Measurements from ENCODE around the gene SPON1. TPM values are rescaled to one million over a fixed set of nuclear protein-coding genes. Genes with fewer than 3 reads are reported as not detected.

The SPON1 gene
- total RNA-seq, 1 experiment from 2014 or later, result 46.9 TPM

- no peaks in the 10 kb centered on the region for H3K4me1 Mint-ChIP-seq (ENCODE audit: low read depth, unreplicated experiment)
- Histone ChIP-seq H3K27me3 (replicated peaks; ENCODE audit: control insufficient read depth, insufficient read depth, low read length) (no peaks in the 10 kb centered on the region), H3K9me3 (peaks cover 6% of the 10 kb centered on the region; the same call in 1 of the 2 replicates), H3K4me3 (ENCODE audit: low read depth, low read length) (no peak overlapping the region), H3K4me1 (no peaks in the 10 kb centered on the region), H3K36me3 (ENCODE audit: control insufficient read depth, insufficient read depth, low read length) (no peaks in the 10 kb centered on the region)
- no peak overlapping the region for H3K4me3 Mint-ChIP-seq (ENCODE audit: unreplicated experiment)
- H3K27me3 Mint-ChIP-seq (ENCODE audit: insufficient read depth, unreplicated experiment), result no peaks in the 10 kb centered on the region
- DNase-seq, result no peak
- ChIA-PET POLR2A (no interaction called here), CTCF (no interaction called here)
- H3K36me3 Mint-ChIP-seq (ENCODE audit: insufficient read depth, unreplicated experiment), result no peaks in the 10 kb centered on the region
- H3K27ac Mint-ChIP-seq (ENCODE audit: unreplicated experiment), result no peak overlapping the region
- no peaks in the 10 kb centered on the region for H3K9me3 Mint-ChIP-seq (ENCODE audit: unreplicated experiment)
- intact Hi-C loops (cut with micrococcal nuclease; ENCODE audit: unreplicated experiment), result no loop called here
- no peak for TF ChIP-seq CTCF (IDR thresholded peaks at IDR 0.05; ENCODE audit: insufficient read depth in 1 of 2, low read depth in 1 of 2, low read length in 1 of 2, severe bottlenecking in 1 of 2, unreplicated experiment in 1 of 2)
- no TSS peak for BruUV-seq (replicated peaks)
Measured at GRCh38 chr11:14225666-14226065, 263.1 kb downstream of the SPON1 start.

DNA sequence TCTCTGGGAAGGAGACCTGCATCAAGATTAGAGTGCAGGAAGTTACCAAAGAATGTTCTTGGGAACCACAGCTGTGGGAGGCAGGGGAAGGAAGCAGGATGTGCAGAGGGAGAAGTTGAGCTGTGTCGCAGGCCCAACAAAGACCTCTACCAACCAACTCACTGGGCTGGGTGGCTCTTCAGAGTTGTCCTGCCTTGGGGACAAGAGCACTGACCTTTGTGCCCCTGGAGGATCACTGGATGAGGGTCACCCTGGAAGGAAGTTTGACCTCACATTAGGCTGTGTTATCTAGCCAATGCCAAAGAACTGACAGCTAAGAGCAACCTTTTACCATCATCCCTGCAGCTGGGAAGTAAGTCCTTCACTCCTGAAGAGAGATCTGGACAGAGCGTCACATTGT lies 265.8 kb downstream of the SPON1 start:
- H3K4me1 Mint-ChIP-seq (ENCODE audit: low read depth, unreplicated experiment), result no peaks in the 10 kb centered on the region
- no peaks in the 10 kb centered on the region for H3K36me3 Mint-ChIP-seq (ENCODE audit: insufficient read depth, unreplicated experiment)
- no peak overlapping the region for H3K27ac Mint-ChIP-seq (ENCODE audit: unreplicated experiment)
- Histone ChIP-seq H3K4me3 (ENCODE audit: low read depth, low read length) (no peak overlapping the region), H3K9me3 (peaks cover 6% of the 10 kb centered on the region; the same call in 1 of the 2 replicates), H3K4me1 (no peaks in the 10 kb centered on the region), H3K27me3 (replicated peaks; ENCODE audit: control insufficient read depth, insufficient read depth, low read length) (no peaks in the 10 kb centered on the region), H3K36me3 (ENCODE audit: control insufficient read depth, insufficient read depth, low read length) (no peaks in the 10 kb centered on the region)
- ChIA-PET CTCF (no interaction called here), POLR2A (no interaction called here)
- no peak overlapping the region for H3K4me3 Mint-ChIP-seq (ENCODE audit: unreplicated experiment)
- TF ChIP-seq CTCF (IDR thresholded peaks at IDR 0.05; ENCODE audit: insufficient read depth in 1 of 2, low read depth in 1 of 2, low read length in 1 of 2, severe bottlenecking in 1 of 2, unreplicated experiment in 1 of 2), result no peak
- H3K27me3 Mint-ChIP-seq (ENCODE audit: insufficient read depth, unreplicated experiment), result no peaks in the 10 kb centered on the region
- no peak for DNase-seq
- intact Hi-C loops (cut with micrococcal nuclease; ENCODE audit: unreplicated experiment), result no loop called here
- BruUV-seq (replicated peaks), result no TSS peak
- H3K9me3 Mint-ChIP-seq (ENCODE audit: unreplicated experiment), result no peaks in the 10 kb centered on the region

DNA sequence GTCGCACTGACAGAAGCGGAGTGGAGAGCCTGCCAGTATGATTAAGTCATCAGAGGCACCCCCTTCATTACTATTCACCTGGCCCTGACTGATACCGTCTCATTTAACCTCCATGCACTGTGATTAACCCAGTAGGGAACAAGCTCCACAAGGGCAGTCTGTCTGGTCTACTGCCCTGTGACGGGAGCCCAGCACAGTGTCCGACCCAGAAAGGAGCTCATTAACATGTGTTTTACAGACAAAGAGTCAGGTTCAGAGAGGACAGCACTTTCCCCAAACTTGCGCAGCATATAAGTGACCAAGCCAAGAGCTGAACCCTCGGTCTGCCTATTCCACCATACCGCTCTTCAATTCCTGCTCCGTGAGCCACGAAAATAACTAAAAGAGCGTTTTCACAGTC lies 266.9 kb downstream of the SPON1 start:
- POLR2A ChIA-PET, result no interaction called here

More for the DNA sequence above, 266.9 kb downstream of the SPON1 start:
- Mint-ChIP-seq H3K27me3 (ENCODE audit: insufficient read depth, unreplicated experiment) (no peaks in the 10 kb centered on the region), H3K4me1 (ENCODE audit: low read depth, unreplicated experiment) (no peaks in the 10 kb centered on the region), H3K4me3 (ENCODE audit: unreplicated experiment) (no peak overlapping the region), H3K9me3 (ENCODE audit: unreplicated experiment) (no peaks in the 10 kb centered on the region), H3K36me3 (ENCODE audit: insufficient read depth, unreplicated experiment) (no peaks in the 10 kb centered on the region), H3K27ac (ENCODE audit: unreplicated experiment) (no peak overlapping the region)
- Histone ChIP-seq H3K36me3 (ENCODE audit: control insufficient read depth, insufficient read depth, low read length) (no peaks in the 10 kb centered on the region), H3K9me3 (peaks cover 6% of the 10 kb centered on the region; the same call in 1 of the 2 replicates), H3K4me1 (no peaks in the 10 kb centered on the region), H3K27me3 (replicated peaks; ENCODE audit: control insufficient read depth, insufficient read depth, low read length) (no peaks in the 10 kb centered on the region), H3K4me3 (ENCODE audit: low read depth, low read length) (no peak overlapping the region)
- CTCF ChIA-PET, result no interaction called here
- intact Hi-C loops (cut with micrococcal nuclease; ENCODE audit: unreplicated experiment), result no loop called here
- no TSS peak for BruUV-seq (replicated peaks)
- DNase-seq, result no peak
- no peak for TF ChIP-seq CTCF (IDR thresholded peaks at IDR 0.05; ENCODE audit: insufficient read depth in 1 of 2, low read depth in 1 of 2, low read length in 1 of 2, severe bottlenecking in 1 of 2, unreplicated experiment in 1 of 2)
